Lower leg skin (tissue), 4 donors: ENCODE data around the gene RRP1B. TPM values are rescaled to one million over a fixed set of nuclear protein-coding genes. Genes with fewer than 3 reads are reported as not detected.
"Not testable (repeated sequence)": the region's sequence is repeated elsewhere in the genome, so short reads cannot be mapped to it uniquely, and the experiment has no call there.

ENCODE experiments used
- DNase-seq, 2 donors: peaks; one replicate each; pipeline ENCODE4 v3.0.0-alpha.2; 2019; ENCODE audit warnings: low spot score in 2 of 2
- H3K4me3 ChIP-seq: fragments of 200-600 bp; sonication (generic); 2 replicates; pipeline ENCODE4 v1.5.1; 2017; ENCODE audit warnings: mild to moderate bottlenecking, low read depth; ENCODE audit not compliant: poor library complexity, severe bottlenecking
- POLR2A ChIP-seq, 2 donors: fragments of 450-650 bp; IDR thresholded peaks; one replicate each; pipeline ENCODE4 v1.6.1; 2016 to 2017; ENCODE audit warnings: antibody characterized with exemption in 2 of 2, mild to moderate bottlenecking in 1 of 2, moderate library complexity in 1 of 2
- WGBS, 2 donors: methylation state at CpG; one replicate each; pipeline ENCODE4 v1.1.5; 2018; 5-methylcytosine and 5-hydroxymethylcytosine counted together
- intact Hi-C: fragments of 100-400 bp; cut with DNase I; formaldehyde crosslinking; loops from one replicate; pipeline ENCODE4 v1.15.0; 2023; ENCODE audit warnings: low total_unique reads
- total RNA-seq, 4 donors: library from RNA; depleted of rRNA; stranded (reverse); fragments of >200 nt; gene quantifications; one replicate each; pipeline ENCODE4 v1.1.0, GENCODE V29; 2016
- TF ChIP-seq, protein P1 (sequence below), 3 donors: fragments of 450-650 bp; IDR thresholded peaks; one replicate each; pipeline ENCODE4 v1.5.1; 2016; ENCODE audit warnings: antibody characterized with exemption in 3 of 3, mild to moderate bottlenecking in 3 of 3, moderate library complexity in 2 of 3

RRP1B gene
- total RNA-seq, 4 donors from 2014 or later, result 15.4 to 22.2 (median 19.5) TPM

DNA sequence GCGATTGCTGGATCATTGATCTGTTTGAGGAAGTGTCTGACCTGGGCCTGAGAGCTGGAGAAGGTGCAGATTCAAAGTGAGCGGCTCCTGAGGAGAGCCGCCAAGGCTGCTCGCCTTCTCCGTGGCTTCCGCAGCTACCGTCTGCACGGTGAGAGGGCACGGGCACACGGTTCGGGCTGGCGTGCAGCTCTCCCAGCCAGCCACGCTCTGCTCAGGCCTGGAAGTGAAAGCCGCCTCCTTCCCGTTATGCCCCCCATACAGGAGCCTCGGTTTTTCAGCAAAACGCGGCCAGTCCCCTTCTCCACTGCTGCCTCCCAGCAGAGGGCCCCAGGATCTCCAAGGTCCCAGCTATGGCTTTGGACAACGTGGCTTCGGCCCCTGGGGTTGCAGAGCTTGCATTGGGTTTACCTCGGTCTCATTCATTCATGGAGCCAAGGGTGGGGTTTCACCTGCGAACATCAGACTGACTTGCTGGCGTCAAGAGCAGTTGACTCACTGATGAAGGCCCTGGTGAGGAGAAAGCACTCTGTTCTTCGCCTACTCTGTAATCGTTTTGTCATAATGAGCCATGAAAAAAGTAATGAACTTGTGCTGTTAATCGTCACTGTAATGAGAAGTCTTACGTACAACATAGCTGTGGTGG is 35.2 kb downstream of the RRP1B start:
- 91 to 92% methylated on average over 25 to 27 of the region's 27 CpGs for WGBS, 2 donors
- DNase-seq, result no peak
- no peak overlapping the region for H3K4me3 ChIP-seq
- intact Hi-C loops, result no loop called here
- TF ChIP-seq, protein P1, sequence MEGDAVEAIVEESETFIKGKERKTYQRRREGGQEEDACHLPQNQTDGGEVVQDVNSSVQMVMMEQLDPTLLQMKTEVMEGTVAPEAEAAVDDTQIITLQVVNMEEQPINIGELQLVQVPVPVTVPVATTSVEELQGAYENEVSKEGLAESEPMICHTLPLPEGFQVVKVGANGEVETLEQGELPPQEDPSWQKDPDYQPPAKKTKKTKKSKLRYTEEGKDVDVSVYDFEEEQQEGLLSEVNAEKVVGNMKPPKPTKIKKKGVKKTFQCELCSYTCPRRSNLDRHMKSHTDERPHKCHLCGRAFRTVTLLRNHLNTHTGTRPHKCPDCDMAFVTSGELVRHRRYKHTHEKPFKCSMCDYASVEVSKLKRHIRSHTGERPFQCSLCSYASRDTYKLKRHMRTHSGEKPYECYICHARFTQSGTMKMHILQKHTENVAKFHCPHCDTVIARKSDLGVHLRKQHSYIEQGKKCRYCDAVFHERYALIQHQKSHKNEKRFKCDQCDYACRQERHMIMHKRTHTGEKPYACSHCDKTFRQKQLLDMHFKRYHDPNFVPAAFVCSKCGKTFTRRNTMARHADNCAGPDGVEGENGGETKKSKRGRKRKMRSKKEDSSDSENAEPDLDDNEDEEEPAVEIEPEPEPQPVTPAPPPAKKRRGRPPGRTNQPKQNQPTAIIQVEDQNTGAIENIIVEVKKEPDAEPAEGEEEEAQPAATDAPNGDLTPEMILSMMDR (IDR thresholded peaks at IDR 0.05), result no peak
- TF ChIP-seq POLR2A (IDR thresholded peaks at IDR 0.05), result no peak

DNA sequence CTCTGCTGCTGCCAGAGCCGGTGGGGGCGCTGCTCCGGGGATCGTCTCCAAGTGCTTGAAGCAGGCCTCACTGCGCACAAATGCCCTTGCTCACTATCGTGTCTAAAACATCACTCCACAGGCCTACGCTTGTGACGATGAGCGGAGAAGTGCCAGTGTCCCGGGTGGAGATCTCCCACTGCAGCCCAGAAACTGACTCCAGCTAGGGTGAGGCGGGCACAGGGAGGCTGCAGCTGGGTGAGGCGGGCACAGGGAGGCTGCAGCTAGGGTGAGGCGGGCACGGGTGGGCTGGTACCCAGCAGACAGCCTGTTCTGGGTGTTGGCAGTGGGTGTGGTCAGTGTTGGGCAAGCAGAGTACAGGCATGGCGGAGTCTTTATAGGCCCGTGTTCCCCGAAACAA is 36.9 kb downstream of the RRP1B start:
- no peak overlapping the region for H3K4me3 ChIP-seq
- TF ChIP-seq POLR2A (IDR thresholded peaks at IDR 0.05), result no peak
- TF ChIP-seq, protein P1 (IDR thresholded peaks at IDR 0.05), result no peak
- DNase-seq, result no peak
- intact Hi-C loops, result no loop called here
- 85 to 89% methylated on average over 17 of the region's 17 CpGs for WGBS, 2 donors

DNA sequence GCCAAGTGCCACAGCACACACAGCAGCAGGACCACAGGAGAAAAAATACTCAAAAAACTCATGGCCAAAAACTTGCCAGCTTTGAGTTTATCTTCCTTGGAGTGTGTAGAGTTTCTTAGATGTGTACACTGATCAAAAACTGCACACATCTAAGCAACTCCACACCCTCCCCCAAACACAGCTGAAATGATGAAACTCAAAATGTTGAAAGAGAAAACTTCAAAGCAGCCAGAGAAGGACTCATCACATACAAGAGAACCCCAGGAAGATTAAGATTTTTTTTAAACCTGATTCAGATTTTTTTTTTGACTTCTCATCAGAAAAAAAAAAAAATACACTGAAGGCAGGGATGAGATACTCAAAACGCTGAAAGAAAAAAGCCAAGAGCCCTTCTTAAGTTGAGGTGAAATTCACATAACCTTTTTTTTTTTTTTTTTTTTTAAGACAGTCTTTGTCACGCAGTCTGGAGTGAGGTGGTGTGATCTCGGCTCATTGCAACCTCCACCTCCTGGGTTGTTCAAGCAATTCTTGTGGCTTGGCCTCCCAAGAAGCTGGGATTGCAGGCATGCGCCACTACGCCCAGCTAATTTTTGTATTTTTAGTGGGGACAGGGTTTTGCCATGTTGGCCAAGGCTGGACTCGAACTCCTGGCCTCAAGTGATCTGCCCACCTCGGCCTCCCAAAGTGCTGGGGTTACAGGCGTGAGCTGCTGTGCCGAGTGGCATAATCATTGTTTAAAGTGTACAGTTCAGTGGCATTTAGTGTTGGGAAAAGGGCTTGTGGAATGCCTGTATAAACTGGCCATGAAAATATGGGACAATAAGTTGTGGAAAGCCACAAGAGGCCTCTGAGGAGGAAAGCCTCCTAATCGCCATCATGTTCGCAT is 38.6 kb downstream of the RRP1B start:
- DNase-seq, result no peak
- 87 to 91% methylated on average over 11 of the region's 11 CpGs for WGBS, 2 donors
- intact Hi-C loops, result no loop called here

DNA sequence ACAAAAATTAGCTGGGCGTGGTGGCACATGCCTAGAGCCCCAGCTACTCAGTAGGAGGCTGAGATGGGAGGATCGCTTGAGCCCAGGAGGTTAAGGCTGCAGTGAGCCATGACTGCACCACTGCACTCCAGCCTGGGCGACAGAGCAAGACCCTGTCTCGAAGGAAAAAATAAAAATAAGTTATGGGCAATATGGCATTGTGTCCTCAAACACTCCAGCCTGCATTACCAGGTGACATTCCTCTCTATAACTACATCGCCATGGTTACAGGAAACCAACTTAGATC is 40.1 kb downstream of the RRP1B start:
- 91 to 93% methylated on average over 5 of the region's 5 CpGs for WGBS, 2 donors
- H3K4me3 ChIP-seq, intact Hi-C loops, DNase-seq: not testable (repeated sequence)

More for the DNA sequence above, 38.6 kb downstream of the RRP1B start:
- no peak overlapping the region for H3K4me3 ChIP-seq
- no peak for TF ChIP-seq POLR2A (IDR thresholded peaks at IDR 0.05)
- TF ChIP-seq, protein P1 (IDR thresholded peaks at IDR 0.05), result no peak

DNA sequence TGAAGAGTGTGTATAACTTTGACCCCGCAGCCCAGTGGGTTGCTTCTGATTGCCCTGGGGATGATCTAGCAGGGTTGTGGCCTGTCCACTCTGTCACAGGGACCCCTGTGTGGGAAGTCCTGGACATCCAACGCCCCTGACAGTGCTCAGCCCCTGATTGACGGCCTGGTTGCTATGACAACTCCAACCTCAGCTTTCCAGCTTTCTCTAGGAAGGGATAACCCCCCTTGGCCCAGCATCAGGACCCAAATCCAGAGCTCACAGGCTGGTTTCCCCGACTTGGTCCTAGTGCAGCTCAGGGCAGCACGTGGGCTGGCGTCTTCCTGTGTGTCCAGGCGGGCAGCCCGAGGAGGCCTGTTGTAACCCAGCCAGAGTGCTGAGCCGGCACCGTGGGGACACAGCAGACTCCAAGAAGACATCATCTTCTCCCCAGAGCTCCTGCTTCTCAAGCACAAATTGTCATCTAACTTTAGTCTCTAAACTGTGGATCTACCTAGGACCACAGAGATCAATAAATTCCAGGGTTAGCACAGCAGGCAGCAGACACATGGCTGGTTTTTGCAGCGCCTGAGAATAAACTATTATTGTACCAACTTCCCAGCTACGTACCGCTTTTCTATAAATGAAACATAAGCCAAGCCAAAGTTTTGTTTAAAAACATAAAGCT is 40.7 kb downstream of the RRP1B start:
- intact Hi-C loops, result loop anchor here (10.0 kb wide), 1 partner anchor 195 kb away; no protein-coding TSS in a partner anchor
- WGBS, 2 donors, result 79 to 80% methylated on average over 13 of the region's 13 CpGs
- no peak for DNase-seq
- no peak overlapping the region for H3K4me3 ChIP-seq
- TF ChIP-seq, protein P1 (IDR thresholded peaks at IDR 0.05), result no peak
- no peak for TF ChIP-seq POLR2A (IDR thresholded peaks at IDR 0.05)
